CD4-positive, alpha-beta T cell treated with Interleukin-6 for 4 hours (primary cell): ENCODE data around the gene PRKCH.

Source experiments
- DNase-seq: peaks from one replicate; pipeline ENCODE4 v3.0.0-alpha.2; 2020; ENCODE audit warnings: mixed read lengths

PRKCH gene

DNA sequence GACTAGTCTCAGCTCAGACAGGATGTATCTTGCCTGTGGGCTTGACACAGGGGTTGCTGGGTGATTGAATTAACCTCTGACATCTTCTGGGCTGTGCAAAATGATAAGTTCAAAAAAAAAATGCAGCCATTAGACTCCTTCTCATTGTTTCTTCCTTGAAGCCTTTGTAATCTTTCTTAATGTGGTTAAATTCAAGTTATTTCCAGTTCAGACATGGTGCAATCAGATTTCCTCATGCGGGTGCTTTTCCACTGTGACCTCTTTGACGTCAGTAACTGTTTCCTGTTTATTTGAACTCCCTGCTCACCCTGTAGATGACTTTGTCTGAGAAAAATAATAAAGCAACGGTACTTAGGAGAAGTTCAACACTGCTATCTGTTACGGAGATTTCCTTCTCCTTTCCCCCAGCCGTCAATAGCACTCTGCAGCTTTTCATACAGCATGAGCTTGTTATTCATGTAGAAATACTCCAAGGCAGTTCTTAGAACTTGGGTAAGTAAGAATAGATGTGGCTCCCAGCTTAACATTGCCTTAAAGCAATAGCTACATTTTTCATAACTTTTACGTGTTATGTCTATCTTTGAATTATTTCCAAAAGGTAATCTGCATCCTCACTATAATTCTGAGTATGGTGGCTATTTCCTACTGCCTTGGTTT is 155.5 kb downstream of the PRKCH start:
- peak; percentile 68 for DNase-seq

GRCh38 chr14:61477712-61478462 is 156.5 kb downstream of the PRKCH start:
- peak; percentile 54 for DNase-seq

- DNase-seq: peak; percentile 57
These were observed 157.6 kb downstream of the PRKCH start for GRCh38 chr14:61478971-61479473.

DNA sequence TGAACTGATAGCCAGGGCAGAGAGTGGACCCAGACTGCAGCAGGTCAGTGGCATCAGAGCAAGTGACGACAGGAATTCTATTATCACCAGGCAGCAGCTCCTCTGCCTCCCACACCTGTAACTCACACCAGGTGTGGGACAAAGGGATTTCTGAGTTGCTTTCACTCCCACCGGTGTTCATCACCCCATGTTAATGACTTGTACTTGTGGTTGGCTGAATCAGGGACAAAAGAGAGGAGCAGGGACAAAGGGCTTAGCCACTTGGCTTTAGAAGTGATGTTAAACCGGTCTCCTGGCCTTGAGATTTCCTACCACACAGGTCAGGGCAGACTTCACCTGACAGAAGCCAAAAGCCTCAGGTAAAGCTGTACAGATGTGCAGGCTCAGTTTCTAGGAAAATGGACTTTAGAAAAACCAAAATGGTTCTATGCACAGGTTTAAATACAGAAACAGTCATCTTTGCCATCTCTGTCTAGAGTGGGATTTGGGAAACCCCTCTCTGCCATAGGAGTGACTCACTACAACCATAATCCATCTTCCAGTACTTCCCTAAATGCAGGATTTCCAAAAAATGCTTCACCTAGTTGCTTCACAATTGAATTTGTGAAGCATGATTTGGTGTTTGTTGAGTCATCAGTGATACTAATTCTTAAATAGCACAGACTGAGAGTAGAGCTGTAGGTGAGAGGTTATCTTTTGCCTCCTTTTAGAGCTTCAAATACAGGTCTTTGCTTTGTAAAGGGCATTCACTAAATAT is 158.5 kb downstream of the PRKCH start:
- DNase-seq: no peak

GRCh38 chr14:61480704-61481285 is 159.4 kb downstream of the PRKCH start:
- DNase-seq: no peak

GRCh38 chr14:61481701-61482100 is 160.3 kb downstream of the PRKCH start:
- DNase-seq: no peak

- DNase-seq: no peak
These were observed 161.2 kb downstream of the PRKCH start for GRCh38 chr14:61482348-61483206.

DNA sequence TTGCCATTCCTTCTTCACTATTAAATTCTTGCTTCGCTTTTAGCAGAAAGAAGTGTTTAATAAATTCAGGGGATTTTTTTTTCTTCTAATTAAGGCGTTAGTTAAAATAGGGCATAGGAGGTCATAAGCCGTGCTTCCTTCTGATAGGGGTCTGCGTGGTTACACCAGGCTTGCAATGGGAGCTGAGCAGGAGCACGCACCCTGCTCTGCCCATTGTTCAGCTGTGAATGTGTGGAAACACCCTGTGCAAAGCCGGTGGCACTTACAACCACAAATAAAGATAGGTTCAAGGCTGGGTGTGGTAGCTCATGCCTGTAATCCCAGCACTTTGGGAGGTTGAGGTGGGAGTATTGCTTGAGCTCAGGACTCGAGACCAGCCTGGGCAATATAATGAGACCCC is 162.1 kb downstream of the PRKCH start:
- no peak for DNase-seq

DNA sequence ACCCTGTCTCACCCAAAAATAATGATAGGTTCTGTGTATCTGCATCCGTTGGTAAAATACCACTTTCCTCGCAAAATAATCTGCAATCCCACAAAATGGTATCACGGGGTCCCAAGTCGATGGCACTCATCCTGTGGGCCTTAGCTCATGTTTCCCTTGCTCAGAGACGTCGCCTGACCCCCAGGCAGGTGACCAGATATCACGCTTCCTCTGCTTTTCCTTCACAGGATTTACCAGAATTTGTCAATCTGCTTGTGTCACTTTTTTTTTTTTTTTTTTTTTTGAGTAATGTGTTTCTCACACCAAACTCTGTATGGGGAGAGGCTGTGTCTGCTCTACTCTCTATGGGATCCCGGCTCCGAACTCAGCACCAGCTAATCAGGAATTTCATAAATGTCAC is 162.7 kb downstream of the PRKCH start:
- no peak for DNase-seq

- no peak for DNase-seq
These were observed 163.6 kb downstream of the PRKCH start for GRCh38 chr14:61484826-61485584.

GRCh38 chr14:61485661-61486060 is 164.3 kb downstream of the PRKCH start:
- DNase-seq: no peak

GRCh38 chr14:61486930-61487495 is 165.6 kb downstream of the PRKCH start:
- DNase-seq: no peak

DNA sequence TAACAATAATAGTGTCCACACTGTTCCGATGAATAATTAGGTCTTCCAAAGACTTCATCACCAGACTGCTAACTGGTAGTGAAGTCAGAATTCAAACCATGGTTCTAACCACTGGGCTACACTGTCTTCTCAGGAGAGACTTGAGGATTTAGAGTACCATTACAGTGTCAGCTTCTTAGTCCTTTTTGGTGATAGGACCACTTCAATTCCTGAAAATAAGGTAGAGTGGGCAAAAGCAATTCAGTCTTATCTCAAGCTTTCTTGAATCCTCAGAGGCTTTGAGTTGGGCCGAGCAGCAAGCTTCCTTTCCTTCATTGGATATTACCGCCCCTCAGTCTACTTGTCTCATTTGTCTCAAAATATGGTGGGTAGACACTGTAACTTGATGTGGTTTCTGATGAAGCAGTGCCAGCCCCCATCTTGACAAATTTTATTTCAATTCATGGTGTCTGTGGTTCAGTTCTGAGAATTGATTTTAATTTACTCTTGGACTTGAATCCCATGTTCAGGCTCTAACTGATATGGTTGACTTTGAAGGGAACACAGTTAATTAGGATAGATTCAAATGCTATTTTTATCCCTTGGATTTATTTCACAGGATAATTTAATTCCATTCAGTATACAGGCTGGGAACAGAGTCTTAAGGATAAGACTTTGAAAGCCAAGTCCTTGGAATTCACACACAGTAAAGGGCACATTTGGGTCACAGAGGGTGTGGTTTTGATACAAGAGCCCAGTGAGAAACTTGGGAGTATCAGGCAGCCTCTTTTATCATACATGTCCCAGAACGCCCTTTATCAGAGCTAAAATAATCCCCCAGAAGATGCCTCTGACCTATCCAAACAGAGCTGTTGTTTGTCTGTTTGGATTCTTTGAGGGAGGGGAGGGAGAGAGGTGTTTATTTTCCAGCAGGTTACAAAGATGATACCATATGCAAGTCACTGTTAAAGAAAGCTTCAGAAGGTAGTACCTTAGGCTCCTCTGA is 167.3 kb downstream of the PRKCH start:
- DNase-seq: no peak

DNA sequence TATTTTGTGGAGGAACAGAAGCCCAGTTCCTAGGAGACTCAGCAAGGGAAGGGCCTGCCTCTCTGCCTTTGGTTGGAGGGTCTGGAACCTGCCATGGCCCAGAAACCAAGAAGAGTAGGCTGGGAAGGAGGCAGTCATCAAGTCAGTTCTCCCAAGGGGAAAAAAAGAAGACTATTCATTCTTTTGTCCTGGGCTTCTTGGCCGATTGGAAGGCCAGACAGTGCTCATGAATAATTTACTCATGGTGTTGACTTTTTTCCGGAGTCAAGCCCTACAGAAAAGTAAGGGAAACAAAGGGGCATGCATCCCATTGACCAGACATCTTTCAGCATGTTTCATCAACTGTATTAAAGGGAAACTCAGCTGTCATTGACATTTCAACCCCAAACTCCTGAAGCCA is 168.1 kb downstream of the PRKCH start:
- no peak for DNase-seq

DNA sequence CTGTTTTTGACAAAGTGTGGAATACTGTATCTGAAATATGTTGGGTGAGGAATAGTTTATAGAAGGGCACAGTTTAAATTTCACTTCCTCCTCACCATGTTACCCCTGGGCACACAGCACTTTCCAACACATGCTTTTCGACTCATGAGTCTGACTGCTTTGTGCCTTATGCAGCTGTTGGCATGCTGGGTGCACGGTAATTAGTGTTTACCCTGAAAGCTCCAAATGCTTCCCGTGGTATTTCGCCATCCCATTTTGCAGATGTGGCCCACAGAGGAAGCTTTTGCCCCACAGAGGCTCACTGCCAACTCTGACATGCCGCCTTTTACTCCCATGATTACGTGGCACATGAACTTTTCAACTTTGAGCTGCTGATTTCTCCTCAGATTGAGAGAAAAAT is 168.6 kb downstream of the PRKCH start:
- no peak for DNase-seq

DNA sequence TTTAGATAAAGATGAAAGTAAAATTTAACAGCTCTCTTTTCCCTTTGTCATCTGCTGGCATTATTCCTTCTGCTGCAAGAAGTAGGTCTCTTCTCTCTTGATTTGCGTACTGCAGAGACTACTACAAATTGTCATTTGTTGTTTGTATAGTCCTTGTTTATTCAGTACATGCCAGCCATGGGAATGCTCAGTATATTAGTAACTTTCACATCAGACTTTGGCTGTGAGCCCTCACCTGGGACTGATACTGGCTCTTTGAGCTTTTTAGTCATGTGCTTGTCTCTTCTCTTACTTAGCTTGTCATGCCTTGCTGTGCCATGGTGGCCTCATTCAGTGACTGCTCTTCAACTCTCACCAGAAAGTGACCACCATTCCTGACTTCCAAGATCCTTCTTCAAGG is 169.8 kb downstream of the PRKCH start:
- DNase-seq: no peak

DNA sequence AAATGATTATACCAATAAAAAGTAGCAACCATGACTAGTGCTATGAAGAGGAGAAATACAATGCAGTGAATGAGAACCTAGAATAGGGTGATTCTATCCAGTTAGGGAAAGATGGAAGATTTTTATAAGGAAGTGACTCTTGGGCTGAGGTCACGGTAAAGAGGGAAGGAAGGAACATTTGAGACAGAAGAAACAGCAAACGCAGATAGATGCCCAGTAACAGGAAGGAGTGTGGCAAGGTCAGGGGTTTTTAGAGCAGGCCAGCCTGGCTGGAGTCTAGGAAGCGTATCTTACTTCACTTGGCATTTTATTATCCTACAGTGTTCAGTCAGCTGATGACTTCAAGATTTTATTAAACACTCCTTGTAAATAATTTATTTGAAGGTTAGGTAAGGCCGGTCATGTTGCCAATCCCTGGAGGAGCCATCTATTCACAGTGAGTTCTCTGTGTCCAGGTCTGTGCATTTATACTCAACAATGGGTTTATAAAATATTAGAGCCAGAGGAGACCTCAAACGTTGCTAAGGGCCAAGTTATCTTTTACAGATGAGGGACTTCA is 170.6 kb downstream of the PRKCH start:
- DNase-seq: no peak

- DNase-seq: peak; percentile 49
These were observed 171.1 kb downstream of the PRKCH start for GRCh38 chr14:61492474-61492873.

GRCh38 chr14:61493239-61493638 is 171.9 kb downstream of the PRKCH start:
- no peak for DNase-seq

- no peak for DNase-seq
These were observed 172.6 kb downstream of the PRKCH start for GRCh38 chr14:61494018-61494417.
